ENCODE measurements around the gene MB21D2. TPM values are rescaled to one million over a fixed set of nuclear protein-coding genes. Genes with fewer than 3 reads are reported as not detected.
A peak's percentile ranks its signal among the peaks of the same experiment; 100 is the strongest.

Gene MB21D2
- total and polyA plus RNA-seq, 2 experiments from 2014 or later = 4.0 to 5.2 TPM

GRCh38 chr3:192920411-192920810, 2.8 kb upstream of the MB21D2 start:
- Histone ChIP-seq H3K27ac (no peak overlapping the region), H3K4me1 (ENCODE audit: low read depth) (no peaks in the 10 kb centered on the region), H3K27me3 (peaks cover 28% of the 10 kb centered on the region), H3K4me3 (no peak overlapping the region), H3K36me3 (no peaks in the 10 kb centered on the region), H3K9me3 (ENCODE audit: low read depth) (no peaks in the 10 kb centered on the region)
- no peak for TF ChIP-seq CTCF (IDR thresholded peaks at IDR 0.05; ENCODE audit: low read depth, low read length)
- peak in 1 of 2 donors; percentile 49 for DNase-seq (ENCODE audit: low read depth in 1 of 2, low spot score in 1 of 2)

GRCh38 chr3:192919901-192920300, 2.2 kb upstream of the MB21D2 start:
- DNase-seq (ENCODE audit: low read depth in 1 of 2, low spot score in 1 of 2) = no peak
- no peaks in the 10 kb centered on the region for H3K4me1 ChIP-seq (ENCODE audit: low read depth)
- no peak for TF ChIP-seq CTCF (IDR thresholded peaks at IDR 0.05; ENCODE audit: low read depth, low read length)

GRCh38 chr3:192918275-192918588, 576 bp upstream of the MB21D2 start:
- Histone ChIP-seq H3K27ac (peak overlapping the region; percentile 74), H3K4me1 (ENCODE audit: low read depth) (no peaks in the 10 kb centered on the region)

More at GRCh38 chr3:192919901-192920300, 2.2 kb upstream of the MB21D2 start:
- Histone ChIP-seq H3K27ac (no peak overlapping the region), H3K36me3 (no peaks in the 10 kb centered on the region), H3K4me3 (no peak overlapping the region), H3K27me3 (peaks cover 34% of the 10 kb centered on the region), H3K9me3 (ENCODE audit: low read depth) (no peaks in the 10 kb centered on the region)

GRCh38 chr3:192917028-192917403, 640 bp downstream of the MB21D2 start:
- Histone ChIP-seq H3K27ac (no peak overlapping the region), H3K36me3 (no peaks in the 10 kb centered on the region), H3K4me1 (ENCODE audit: low read depth) (no peaks in the 10 kb centered on the region), H3K4me3 (peak overlapping the region; percentile 80), H3K9me3 (ENCODE audit: low read depth) (no peaks in the 10 kb centered on the region), H3K27me3 (peaks cover 49% of the 10 kb centered on the region)
- TF ChIP-seq CTCF (IDR thresholded peaks at IDR 0.05; ENCODE audit: low read depth, low read length) = no peak
- DNase-seq (ENCODE audit: low read depth in 1 of 2, low spot score in 1 of 2) = peak; percentile 71 to 78

More at GRCh38 chr3:192918275-192918588, 576 bp upstream of the MB21D2 start:
- no peak for DNase-seq (ENCODE audit: low read depth in 1 of 2, low spot score in 1 of 2)
- no peak for TF ChIP-seq CTCF (IDR thresholded peaks at IDR 0.05; ENCODE audit: low read depth, low read length)
- Histone ChIP-seq H3K27me3 (peaks cover 48% of the 10 kb centered on the region), H3K36me3 (no peaks in the 10 kb centered on the region), H3K4me3 (peak overlapping the region; percentile 80), H3K9me3 (ENCODE audit: low read depth) (no peaks in the 10 kb centered on the region)

- no peaks in the 10 kb centered on the region for H3K4me1 ChIP-seq (ENCODE audit: low read depth)
- peaks cover 44% of the 10 kb centered on the region for H3K27me3 ChIP-seq
- H3K4me3 ChIP-seq = peak overlapping the region; percentile 80
- H3K27ac ChIP-seq = no peak overlapping the region
- peak; percentile 37 to 61 for DNase-seq (ENCODE audit: low read depth in 1 of 2, low spot score in 1 of 2)
- no peaks in the 10 kb centered on the region for H3K9me3 ChIP-seq (ENCODE audit: low read depth)
- H3K36me3 ChIP-seq = no peaks in the 10 kb centered on the region
- no peak for TF ChIP-seq CTCF (IDR thresholded peaks at IDR 0.05; ENCODE audit: low read depth, low read length)
Observed at GRCh38 chr3:192916371-192917027, 1.2 kb downstream of the MB21D2 start.
